ENCODE data around the gene VARS2.

The VARS2 gene

GRCh38 chr6:30930506-30930905 lies 16.5 kb downstream of the VARS2 start:
- DNase-seq (ENCODE audit: low read depth) = no peak

GRCh38 chr6:30931272-30931671 lies 17.2 kb downstream of the VARS2 start:
- DNase-seq (ENCODE audit: low read depth) = no peak

DNA sequence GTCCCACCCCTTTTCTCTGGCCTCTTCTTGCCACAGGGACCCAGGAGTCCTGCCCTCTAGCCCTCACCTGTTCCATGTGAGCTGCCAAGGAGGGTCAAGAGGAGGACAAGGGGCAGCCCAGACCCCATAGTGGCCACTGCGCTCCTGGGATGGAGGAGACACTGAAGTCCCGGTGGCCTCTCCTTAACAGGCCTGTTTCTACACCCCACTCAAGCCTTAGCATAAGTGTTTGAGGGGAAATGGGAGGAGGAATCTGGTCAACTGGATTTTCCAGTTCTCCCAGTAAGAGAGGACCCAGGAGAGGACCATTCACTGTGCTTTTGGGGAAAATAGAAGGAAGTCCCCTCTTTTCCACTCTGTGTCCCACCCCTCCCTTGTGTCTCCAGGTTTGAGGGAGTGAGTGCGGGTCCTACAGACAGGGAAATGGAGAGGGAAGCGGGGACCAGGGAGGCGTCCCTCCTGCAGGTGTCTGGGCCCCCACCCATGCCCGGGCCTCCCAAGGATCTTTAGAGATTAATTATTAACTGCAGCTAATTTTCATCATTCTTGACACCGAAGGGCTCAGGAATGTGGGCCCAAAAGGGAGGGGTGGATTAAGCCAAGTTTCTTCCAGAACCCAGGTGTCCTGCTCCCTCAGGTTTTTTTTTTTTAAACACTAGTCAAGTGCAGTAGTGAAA lies 18.1 kb downstream of the VARS2 start, which contains the start of gene SFTA2:
Gene SFTA2, minus strand, starts transcription at position 202 of the 677 bp plus-strand sequence. Its CDS starts 74 bp downstream, at position 128.
- DNase-seq (ENCODE audit: low read depth) = no peak

- DNase-seq (ENCODE audit: low read depth) = no peak
Measured at GRCh38 chr6:30932665-30933365, 18.8 kb downstream of the VARS2 start.

DNA sequence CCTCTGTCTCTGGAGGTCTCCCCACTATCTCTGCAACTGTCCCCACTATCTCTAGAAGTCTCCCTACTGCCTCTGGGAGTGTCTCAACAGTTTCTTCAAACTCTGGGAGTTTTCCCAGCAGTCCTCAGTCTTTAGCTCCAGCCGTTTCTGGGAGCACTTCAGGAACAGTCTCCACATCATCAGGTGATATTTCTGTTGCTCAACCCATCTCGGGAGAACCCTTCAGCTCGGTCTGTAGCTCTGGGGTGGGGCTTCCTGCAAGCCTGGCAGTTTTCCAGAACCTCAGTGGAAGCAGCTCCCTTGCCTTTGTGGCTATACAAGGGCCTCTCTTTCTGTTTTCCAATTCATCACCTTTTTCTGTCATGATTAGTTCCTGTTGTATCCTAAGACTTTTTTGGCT lies 21.0 kb downstream of the VARS2 start:
- no peak for DNase-seq (ENCODE audit: low read depth)

GRCh38 chr6:30937265-30937664 lies 23.2 kb downstream of the VARS2 start:
- no peak for DNase-seq (ENCODE audit: low read depth)

DNA sequence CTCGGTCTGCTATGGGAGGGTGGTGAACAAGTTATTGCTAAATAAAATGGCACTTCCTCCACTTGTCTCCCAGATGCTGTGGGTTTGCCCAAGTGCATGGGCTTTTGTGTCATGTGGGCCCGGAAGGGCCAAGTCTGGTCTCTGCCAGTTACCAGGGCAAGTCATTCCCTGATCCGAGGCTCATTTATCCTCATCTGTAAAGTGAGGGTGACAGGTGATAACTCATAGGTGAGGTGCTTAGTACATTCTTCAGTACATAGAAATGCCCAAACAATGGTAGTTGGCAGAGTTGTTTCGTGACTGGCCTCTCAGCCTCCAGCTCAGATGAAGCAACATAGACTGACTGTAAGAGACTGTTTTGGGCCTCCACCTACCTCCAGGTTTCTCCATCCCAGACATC lies 24.7 kb downstream of the VARS2 start:
- no peak for DNase-seq (ENCODE audit: low read depth)

DNA sequence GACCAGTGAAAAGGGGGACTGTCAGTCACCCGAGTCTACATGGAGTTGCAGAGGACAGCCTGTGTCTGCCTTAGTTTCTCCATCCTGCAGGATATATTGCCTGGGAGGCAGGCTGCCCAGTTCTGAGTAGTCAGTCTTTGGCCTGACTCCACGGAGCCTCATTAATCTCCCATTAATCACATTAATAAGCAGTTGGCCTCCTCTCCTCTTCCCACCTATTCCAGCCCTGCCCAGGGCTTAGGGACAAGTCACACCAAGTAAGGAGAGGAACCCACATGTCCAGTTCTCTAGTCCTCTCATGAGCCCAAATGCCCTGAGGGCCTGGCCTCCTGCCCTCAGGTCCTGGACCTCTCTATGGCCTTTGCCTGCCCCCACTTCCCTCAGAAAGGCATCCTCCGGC lies 25.4 kb downstream of the VARS2 start:
- no peak for DNase-seq (ENCODE audit: low read depth)

DNA sequence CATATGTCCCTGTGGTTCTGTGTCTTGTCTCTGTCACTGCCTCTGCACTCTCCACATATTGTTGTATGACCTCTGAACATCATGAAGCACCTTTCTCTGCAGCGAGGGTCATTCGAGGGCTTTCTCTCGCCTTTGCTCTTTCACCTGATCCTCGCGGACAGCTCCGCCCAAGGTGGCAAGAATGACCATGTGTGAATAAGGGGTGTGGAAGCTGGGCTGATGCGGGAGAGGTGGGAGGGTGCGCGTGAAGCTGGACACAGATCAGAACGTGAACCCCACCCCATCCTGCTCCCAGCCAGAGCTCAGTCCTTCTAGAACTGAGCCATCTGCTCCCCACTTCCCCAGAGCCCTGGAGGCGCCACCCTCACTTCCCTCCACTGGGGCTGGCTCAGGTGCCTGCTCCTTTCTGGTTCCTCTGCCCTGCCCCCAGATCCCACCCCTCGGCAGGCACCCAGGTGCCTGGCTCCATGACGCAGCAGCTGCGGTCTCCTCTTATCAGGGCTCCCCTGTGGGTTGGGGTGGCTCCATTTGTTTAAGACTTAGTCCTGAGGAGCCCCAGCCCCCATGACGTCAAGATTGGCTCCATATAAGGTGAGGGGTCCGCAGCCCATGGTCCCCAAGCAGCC lies 26.4 kb downstream of the VARS2 start, which contains the start of gene MUCL3:
Gene MUCL3, plus strand, starts transcription at position 613 of the 626 bp plus-strand sequence. CDS start 27 bp downstream, outside the sequence.
- no peak for DNase-seq (ENCODE audit: low read depth)

DNA sequence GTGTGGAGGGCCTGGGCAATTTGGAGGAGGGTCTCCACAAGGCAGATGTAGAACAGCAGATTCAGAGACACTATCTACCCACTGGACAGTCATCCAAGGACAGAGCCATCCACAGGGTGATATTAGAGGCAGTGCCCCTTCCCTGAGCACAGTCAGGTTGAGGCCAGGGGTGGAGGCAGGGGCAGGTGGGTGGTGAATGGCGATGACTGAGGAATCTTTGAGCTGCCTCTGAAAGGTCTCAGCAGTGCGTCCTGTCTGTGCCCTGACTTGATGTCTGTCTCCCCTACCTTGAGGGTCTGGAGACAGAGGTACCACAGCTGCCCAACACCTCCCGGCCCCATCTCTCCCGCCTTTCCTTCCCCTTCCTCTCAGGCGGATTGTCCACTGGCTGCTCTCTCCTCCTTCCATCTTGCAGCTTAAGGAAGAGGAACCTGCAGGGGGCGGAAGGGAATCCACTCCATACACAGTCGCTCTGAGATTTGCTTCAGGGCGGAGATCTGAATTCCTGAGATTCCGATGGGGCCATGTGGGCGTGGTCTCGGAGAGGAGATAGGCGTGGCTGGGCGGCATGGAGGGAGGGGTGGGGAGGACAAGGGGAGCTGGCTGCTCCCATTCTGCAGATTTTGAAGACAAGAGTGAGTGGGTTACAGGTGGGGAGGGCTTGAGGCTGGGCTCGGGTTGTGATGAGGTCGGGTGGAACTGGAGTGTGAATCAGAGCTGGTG lies 28.5 kb downstream of the VARS2 start:
- no peak for DNase-seq (ENCODE audit: low read depth)

DNA sequence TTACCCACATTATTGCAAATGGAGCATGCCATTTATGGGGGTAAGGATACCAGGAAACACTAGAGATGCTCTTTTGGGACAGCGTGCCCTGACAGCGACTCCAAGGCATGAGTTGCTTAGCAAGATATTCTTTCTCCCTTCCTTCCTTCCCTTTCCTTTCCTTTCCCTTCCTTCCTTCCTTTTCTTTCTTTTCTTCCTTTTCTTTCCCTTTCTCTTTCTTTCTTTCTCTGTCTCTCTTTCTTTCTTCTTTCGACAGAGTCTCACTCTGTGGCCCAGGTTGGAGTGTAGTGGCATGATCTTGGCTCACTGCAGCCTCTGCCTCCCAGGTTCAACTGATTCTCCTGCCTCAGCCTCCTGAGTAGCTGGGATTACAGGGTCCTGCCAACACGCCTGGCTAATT lies 30.0 kb downstream of the VARS2 start:
- no peak for DNase-seq (ENCODE audit: low read depth)

DNA sequence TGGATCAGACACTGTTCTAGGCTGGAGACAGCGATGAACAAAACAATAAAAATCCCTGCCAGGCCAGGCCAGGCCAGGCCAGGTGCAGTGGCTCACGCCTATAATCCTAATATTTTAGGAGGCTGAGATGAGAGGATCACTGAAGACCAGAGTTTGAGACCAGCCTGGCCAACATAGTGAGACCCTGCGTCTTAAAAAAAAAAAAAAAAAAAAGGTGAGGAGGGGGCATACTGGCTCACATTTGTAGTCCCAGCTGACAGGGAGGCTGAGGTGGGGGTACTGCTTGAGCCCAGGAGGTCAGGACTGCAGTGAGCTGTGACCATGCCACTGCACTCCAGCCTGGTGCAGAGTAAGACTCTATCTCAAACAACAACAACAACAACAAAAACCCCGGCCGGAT lies 31.2 kb downstream of the VARS2 start:
- DNase-seq (ENCODE audit: low read depth) = no peak

GRCh38 chr6:30947231-30947630 lies 33.2 kb downstream of the VARS2 start:
- DNase-seq (ENCODE audit: low read depth) = no peak

DNA sequence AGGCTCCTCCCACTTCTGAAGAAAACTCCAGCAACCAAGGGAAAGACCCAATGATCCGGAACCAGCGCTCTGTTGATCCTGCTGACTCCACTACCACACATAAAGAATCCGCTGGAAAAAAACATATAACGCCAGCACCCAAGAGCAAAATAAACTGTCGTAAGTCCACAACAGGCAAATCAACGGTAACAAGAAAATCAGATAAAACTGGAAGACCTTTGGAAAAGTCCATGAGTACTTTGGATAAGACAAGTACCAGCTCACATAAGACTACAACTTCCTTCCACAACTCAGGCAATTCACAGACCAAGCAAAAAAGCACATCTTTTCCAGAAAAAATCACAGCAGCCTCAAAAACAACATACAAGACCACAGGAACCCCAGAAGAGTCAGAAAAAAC lies 34.8 kb downstream of the VARS2 start:
- no peak for DNase-seq (ENCODE audit: low read depth)

GRCh38 chr6:30951907-30952469 lies 38.0 kb downstream of the VARS2 start:
- DNase-seq (ENCODE audit: low read depth) = no peak

DNA sequence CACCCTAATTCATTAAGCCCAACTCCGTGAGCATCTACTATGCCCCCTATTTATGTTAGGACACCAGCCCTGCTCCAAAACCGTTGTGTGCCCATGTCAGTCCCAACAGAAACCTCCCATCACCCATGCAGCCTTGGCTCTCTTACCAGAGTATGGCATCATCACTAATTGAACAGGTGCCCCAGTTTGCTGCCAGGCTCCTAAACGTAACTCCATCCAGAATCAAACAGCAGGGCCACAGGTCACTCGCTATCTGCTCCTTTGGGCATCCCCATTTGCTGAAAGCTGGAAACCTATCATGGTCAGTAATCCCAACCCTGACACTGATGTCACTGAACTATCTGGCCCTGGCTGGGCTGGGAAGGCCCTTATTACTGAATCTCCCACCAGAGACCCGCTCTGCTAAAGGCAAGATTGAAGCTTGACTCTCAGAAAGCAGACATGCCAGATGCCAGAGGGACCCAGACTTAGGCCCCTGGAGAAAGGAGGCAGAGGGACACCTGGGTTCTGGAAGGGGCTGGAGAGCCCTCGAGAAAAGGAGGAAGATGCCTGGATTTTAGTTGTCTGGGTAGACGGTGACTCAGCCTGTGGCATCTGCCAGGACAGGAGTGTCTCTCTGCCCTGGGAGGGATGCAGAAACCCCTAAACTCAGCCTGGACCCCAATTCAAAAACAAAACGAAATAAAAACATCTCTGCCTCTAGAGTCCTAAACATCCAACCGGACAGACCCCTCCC lies 40.8 kb downstream of the VARS2 start:
- DNase-seq (ENCODE audit: low read depth) = no peak

DNA sequence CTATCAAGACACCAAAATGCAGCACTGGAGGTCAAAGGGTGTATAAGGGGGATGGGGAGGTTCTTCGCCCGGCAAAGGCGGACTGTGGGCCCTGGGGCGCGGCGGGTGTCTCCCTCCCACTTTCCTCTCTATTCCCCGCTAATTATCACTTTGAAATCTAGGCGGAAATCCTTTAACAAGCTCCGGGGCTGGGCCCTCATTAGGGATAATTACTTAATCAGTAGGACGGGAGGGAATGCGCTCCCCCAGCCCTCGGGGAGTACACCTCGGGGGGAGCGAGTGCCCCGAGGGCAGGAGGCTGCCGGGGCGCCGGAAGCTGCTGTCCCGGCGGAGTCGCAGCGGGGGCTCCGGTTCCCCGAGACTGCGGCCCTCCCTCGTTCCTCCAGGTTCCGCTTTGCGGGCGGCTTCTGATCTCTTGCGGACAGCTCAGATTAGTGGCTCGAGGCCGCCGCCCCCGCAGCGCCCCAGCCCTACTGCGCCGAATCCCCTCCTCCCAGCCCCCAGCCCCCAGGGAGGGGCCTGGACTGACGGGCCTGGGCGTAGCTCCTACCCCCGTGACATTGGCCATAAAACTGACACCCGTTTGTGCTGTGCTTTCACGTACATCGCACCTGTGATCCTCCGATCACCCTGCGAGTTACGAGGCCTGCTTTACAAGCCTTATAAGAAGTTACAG lies 41.5 kb downstream of the VARS2 start:
- peak; percentile 60 for DNase-seq (ENCODE audit: low read depth)

GRCh38 chr6:30957716-30958115 lies 43.7 kb downstream of the VARS2 start:
- no peak for DNase-seq (ENCODE audit: low read depth)

DNA sequence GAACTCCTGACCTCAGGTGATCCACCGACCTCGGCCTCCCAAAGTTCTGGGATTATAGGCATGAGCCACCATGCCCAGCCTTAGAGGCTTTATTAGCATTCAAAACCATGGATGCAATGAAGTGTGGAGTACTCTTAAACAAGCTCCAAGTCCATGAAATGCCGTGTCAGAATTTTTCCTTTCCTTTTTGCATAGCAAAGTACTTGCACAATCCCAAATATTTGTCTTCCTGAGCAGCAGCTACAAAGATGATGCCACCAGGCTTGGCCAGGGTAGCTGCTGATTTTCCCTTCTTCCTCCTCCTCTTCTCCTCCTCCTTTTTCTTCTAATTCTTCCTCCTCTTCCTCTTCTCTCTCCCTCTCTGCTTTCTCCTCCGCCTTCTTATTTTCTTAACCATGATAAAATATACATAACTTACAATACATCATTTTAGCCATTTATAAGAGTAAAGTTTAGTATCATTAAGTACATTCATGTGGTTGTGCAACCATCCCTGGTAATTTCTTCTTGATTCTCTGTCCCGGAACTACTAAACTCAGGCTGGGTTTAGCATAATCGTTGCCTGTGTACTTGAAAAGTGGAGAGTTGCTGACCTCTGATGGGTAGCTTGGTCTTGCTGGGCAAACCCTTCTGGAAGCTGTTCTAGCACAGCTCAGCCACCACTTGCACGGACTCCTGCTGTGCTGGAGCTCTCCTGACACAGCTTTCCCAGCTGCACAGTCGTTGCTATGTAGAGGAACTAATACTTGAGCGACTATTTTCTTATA lies 47.1 kb downstream of the VARS2 start:
- DNase-seq (ENCODE audit: low read depth) = no peak

- DNase-seq (ENCODE audit: low read depth) = no peak
Measured at GRCh38 chr6:30962716-30963115, 48.7 kb downstream of the VARS2 start.
